ENCODE data around the gene RPUSD4. TPM values are rescaled to one million over a fixed set of nuclear protein-coding genes. Genes with fewer than 3 reads are reported as not detected.

Gene RPUSD4
- total RNA-seq, 1 donor from 2014 or later: 46.7 TPM

- Histone ChIP-seq H3K79me2 (ENCODE audit: low read depth) (peaks cover 99% of the 10 kb centered on the region), H3K27ac (no peak overlapping the region)
- no peak overlapping the region for H3K27ac Mint-ChIP-seq
Observed at GRCh38 chr11:126217491-126217890, 6.0 kb upstream of the RPUSD4 start.

GRCh38 chr11:126216526-126217305 is 5.3 kb upstream of the RPUSD4 start:
- Histone ChIP-seq H4K20me1 (ENCODE audit: low read depth) (peaks cover 26% of the 10 kb centered on the region), H3K4me3 (no peak overlapping the region), H3K9ac (no peak overlapping the region), H3K36me3 (no peaks in the 10 kb centered on the region), H3K27me3 (no peaks in the 10 kb centered on the region), H3K9me3 (ENCODE audit: low read depth) (no peaks in the 10 kb centered on the region), H2AFZ (replicated peaks) (no peak overlapping the region), H3K79me2 (ENCODE audit: low read depth) (peaks cover 99% of the 10 kb centered on the region), H3K4me1 (peaks cover 9% of the 10 kb centered on the region), H3K4me2 (no peak overlapping the region), H3K27ac (no peak overlapping the region), H3F3A (ENCODE audit: low read depth) (no peaks in the 10 kb centered on the region)
- Mint-ChIP-seq H3K4me3 (no peak overlapping the region), H3K36me3 (no peaks in the 10 kb centered on the region), H3K27ac (no peak overlapping the region), H3K9me3 (no peaks in the 10 kb centered on the region), H3K4me1 (peaks cover 14% of the 10 kb centered on the region), H3K27me3 (ENCODE audit: insufficient read depth, low read depth) (peaks cover 2% of the 10 kb centered on the region)
- no peak for TF ChIP-seq EZH2phosphoT487 (IDR thresholded peaks at IDR 0.05)
- TF ChIP-seq, protein P1, sequence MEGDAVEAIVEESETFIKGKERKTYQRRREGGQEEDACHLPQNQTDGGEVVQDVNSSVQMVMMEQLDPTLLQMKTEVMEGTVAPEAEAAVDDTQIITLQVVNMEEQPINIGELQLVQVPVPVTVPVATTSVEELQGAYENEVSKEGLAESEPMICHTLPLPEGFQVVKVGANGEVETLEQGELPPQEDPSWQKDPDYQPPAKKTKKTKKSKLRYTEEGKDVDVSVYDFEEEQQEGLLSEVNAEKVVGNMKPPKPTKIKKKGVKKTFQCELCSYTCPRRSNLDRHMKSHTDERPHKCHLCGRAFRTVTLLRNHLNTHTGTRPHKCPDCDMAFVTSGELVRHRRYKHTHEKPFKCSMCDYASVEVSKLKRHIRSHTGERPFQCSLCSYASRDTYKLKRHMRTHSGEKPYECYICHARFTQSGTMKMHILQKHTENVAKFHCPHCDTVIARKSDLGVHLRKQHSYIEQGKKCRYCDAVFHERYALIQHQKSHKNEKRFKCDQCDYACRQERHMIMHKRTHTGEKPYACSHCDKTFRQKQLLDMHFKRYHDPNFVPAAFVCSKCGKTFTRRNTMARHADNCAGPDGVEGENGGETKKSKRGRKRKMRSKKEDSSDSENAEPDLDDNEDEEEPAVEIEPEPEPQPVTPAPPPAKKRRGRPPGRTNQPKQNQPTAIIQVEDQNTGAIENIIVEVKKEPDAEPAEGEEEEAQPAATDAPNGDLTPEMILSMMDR (IDR thresholded peaks at IDR 0.05): no peak
- TF ChIP-seq EZH2 (IDR thresholded peaks at IDR 0.05): no peak
- no peak for DNase-seq (ENCODE audit: low spot score)

More at GRCh38 chr11:126217491-126217890, 6.0 kb upstream of the RPUSD4 start:
- Histone ChIP-seq H3K4me1 (peaks cover 7% of the 10 kb centered on the region), H3F3A (ENCODE audit: low read depth) (no peaks in the 10 kb centered on the region), H2AFZ (replicated peaks) (no peak overlapping the region), H4K20me1 (ENCODE audit: low read depth) (peaks cover 25% of the 10 kb centered on the region), H3K9me3 (ENCODE audit: low read depth) (no peaks in the 10 kb centered on the region), H3K9ac (no peak overlapping the region), H3K27me3 (no peaks in the 10 kb centered on the region), H3K4me2 (no peak overlapping the region), H3K36me3 (no peaks in the 10 kb centered on the region), H3K4me3 (no peak overlapping the region)
- H3K36me3 Mint-ChIP-seq: no peaks in the 10 kb centered on the region
- no peak for DNase-seq (ENCODE audit: low spot score)
- peaks cover 2% of the 10 kb centered on the region for H3K27me3 Mint-ChIP-seq (ENCODE audit: insufficient read depth, low read depth)
- H3K4me3 Mint-ChIP-seq: no peak overlapping the region
- H3K9me3 Mint-ChIP-seq: no peaks in the 10 kb centered on the region
- TF ChIP-seq EZH2 (IDR thresholded peaks at IDR 0.05): no peak
- TF ChIP-seq, protein P1 (IDR thresholded peaks at IDR 0.05): no peak
- peaks cover 7% of the 10 kb centered on the region for H3K4me1 Mint-ChIP-seq

- H3K9me3 ChIP-seq (ENCODE audit: low read depth): no peaks in the 10 kb centered on the region
- TF ChIP-seq, protein P1 (IDR thresholded peaks at IDR 0.05): no peak
- DNase-seq (ENCODE audit: low spot score): no peak
- Mint-ChIP-seq H3K27me3 (ENCODE audit: insufficient read depth, low read depth) (peaks cover 2% of the 10 kb centered on the region), H3K36me3 (no peaks in the 10 kb centered on the region), H3K9me3 (no peaks in the 10 kb centered on the region), H3K27ac (no peak overlapping the region), H3K4me1 (peaks cover 24% of the 10 kb centered on the region), H3K4me3 (no peak overlapping the region)
- H3K27ac ChIP-seq: no peak overlapping the region
- H3K4me2 ChIP-seq: no peak overlapping the region
- peaks cover 15% of the 10 kb centered on the region for H3F3A ChIP-seq (ENCODE audit: low read depth)
- no peak overlapping the region for H3K4me3 ChIP-seq
- no peak overlapping the region for H3K9ac ChIP-seq
- H3K79me2 ChIP-seq (ENCODE audit: low read depth): peaks cover 93% of the 10 kb centered on the region
- no peaks in the 10 kb centered on the region for H3K36me3 ChIP-seq
- H3K4me1 ChIP-seq: peaks cover 13% of the 10 kb centered on the region
- no peaks in the 10 kb centered on the region for H3K27me3 ChIP-seq
- H2AFZ ChIP-seq (replicated peaks): no peak overlapping the region
- H4K20me1 ChIP-seq (ENCODE audit: low read depth): peaks cover 26% of the 10 kb centered on the region
Observed at GRCh38 chr11:126214841-126215240, 3.4 kb upstream of the RPUSD4 start.
